ENCODE measurements around the gene ABCG2.

- TF ChIP-seq CTCF (IDR thresholded peaks at IDR 0.05): no peak
- TF ChIP-seq POLR2A (IDR thresholded peaks at IDR 0.05): no peak
Observed at GRCh38 chr4:88078579-88078978, 79.9 kb downstream of the ABCG2 start.

Measured in heart left ventricle (tissue), 13 donors.